Body of pancreas (tissue), 4 donors: Measurements from ENCODE around the gene SLFN12L. TPM values are rescaled to one million over a fixed set of nuclear protein-coding genes. Genes with fewer than 3 reads are reported as not detected.

Experiments
- ATAC-seq: fragments of 150-250 bp; one replicate; pipeline ENCODE4 v1.9.1; 2016
- DNase-seq, 4 donors: peaks; one replicate each; pipeline ENCODE4 v3.0.0-alpha.2; 2019
- H3K27ac ChIP-seq, 4 donors: fragments of 200-600 bp; sonication (generic); 1 replicate in 3 of 4; 2 replicates in 1 of 4; pipeline versions ENCODE4 v1.5.1 to v1.6.1; 2016 to 2019; ENCODE audit warnings: mild to moderate bottlenecking in 1 of 4, mixed read lengths in 1 of 4, moderate library complexity in 1 of 4
- H3K27me3 ChIP-seq, 2 donors: fragments of 200-600 bp; sonication (generic); one replicate each; pipeline ENCODE4 v1.6.0; 2016; ENCODE audit warnings: mild to moderate bottlenecking in 1 of 2
- H3K36me3 ChIP-seq, 2 donors: fragments of 200-600 bp; sonication (generic); replicated peaks in 1 of 2; 2 replicates each; pipeline ENCODE4 v1.5.1; 2016; ENCODE audit warnings: low read depth in 2 of 2; ENCODE audit not compliant: insufficient read depth in 1 of 2
- H3K4me1 ChIP-seq: fragments of 200-600 bp; sonication (generic); one replicate; pipeline ENCODE4 v1.6.0; 2016
- H3K4me3 ChIP-seq, 2 donors: fragments of 200-600 bp; sonication (generic); 1 replicate in 1 of 2; 2 replicates in 1 of 2; pipeline ENCODE4 v1.5.1; 2016 to 2019
- H3K9me3 ChIP-seq, 3 donors: fragments of 200-600 bp; sonication (generic); 1 replicate in 2 of 3; 2 replicates in 1 of 3; pipeline ENCODE4 v1.5.1; 2016
- CTCF ChIP-seq, 7 experiments: fragments of 450-650 bp in 4 of 7; fragments of 200-600 bp in 3 of 7; sonication (generic) in 3 of 7; IDR thresholded peaks; one replicate each; pipeline ENCODE4 v1.5.1; 2016 to 2019; ENCODE audit warnings: antibody characterized with exemption in 7 of 7
- POLR2A ChIP-seq, 3 donors: fragments of 450-650 bp; IDR thresholded peaks; one replicate each; pipeline ENCODE4 v1.6.1; 2016; ENCODE audit warnings: antibody characterized with exemption in 3 of 3, mild to moderate bottlenecking in 2 of 3
- WGBS, 2 donors: methylation state at CpG; one replicate each; pipeline ENCODE4 v1.1.5; 2017; 5-methylcytosine and 5-hydroxymethylcytosine counted together
- intact Hi-C: fragments of 100-400 bp; cut with DNase I; formaldehyde crosslinking; loops from one replicate; pipeline ENCODE4 v1.15.1; 2023
- total RNA-seq, 2 donors: library from RNA; depleted of rRNA; stranded (reverse); fragments of >200 nt; gene quantifications; one replicate each; pipeline ENCODE4 v1.1.0, GENCODE V29; 2016

Gene SLFN12L
- total RNA-seq, 2 donors from 2014 or later = 0.78 to 1.6 TPM

GRCh38 chr17:35453171-35453570 is 84.3 kb downstream of the SLFN12L start:
- intact Hi-C loops = no loop called here
- no peaks in the 10 kb centered on the region for H3K36me3 ChIP-seq
- peaks cover 16% of the 10 kb centered on the region for H3K4me1 ChIP-seq
- H3K27ac ChIP-seq = no peak overlapping the region
- H3K9me3 ChIP-seq = no peaks in the 10 kb centered on the region
- 13 to 40% methylated on average over 1 of the region's 1 CpG for WGBS, 2 donors
- H3K27me3 ChIP-seq = peaks cover 0 to 5% of the 10 kb centered on the region in 2 donors
- H3K4me3 ChIP-seq = no peak overlapping the region
- DNase-seq (no peak), ATAC-seq (no peak)
- TF ChIP-seq CTCF (IDR thresholded peaks at IDR 0.05) = no peak
- TF ChIP-seq POLR2A (IDR thresholded peaks at IDR 0.05) = no peak

DNA sequence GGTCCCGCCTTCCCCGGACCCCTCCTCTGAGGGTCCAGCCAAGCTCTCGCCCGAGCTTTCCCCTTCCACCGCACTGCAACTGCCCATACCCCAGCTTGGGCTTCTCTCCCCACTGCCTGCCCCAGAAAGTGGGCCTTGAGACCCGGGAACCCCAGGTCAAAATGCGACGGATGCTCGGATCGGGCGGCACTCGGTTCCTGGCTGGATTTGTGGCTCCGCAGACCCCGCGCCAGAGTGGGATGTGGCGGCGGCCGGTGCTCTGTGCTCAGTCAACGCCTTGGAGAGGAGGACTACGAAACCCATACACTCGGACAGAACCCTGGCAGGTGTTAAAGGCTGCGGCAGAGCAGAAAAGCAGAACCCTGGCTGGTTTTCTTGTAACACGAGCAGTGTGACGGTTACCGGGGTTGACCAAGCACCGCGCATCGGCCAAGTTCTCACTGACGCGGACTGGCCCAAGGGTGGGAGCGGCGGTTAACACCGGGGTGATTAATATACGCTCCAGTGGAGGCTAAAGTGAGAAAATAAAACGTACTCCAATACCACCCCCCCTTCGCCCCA is 88.0 kb downstream of the SLFN12L start:
- 8 to 13% methylated on average over 32 to 36 of the region's 36 CpGs for WGBS, 2 donors
- peak; percentile 16 for ATAC-seq
- peak in 2 of 4 donors; percentile 27 to 33 for DNase-seq
- no peak overlapping the region for H3K27ac ChIP-seq
- H3K9me3 ChIP-seq = no peaks in the 10 kb centered on the region
- intact Hi-C loops = no loop called here
- no peaks in the 10 kb centered on the region for H3K36me3 ChIP-seq
- peaks cover 0 to 5% of the 10 kb centered on the region in 2 donors for H3K27me3 ChIP-seq
- no peak overlapping the region for H3K4me3 ChIP-seq
- TF ChIP-seq POLR2A (IDR thresholded peaks at IDR 0.05) (no peak), CTCF (IDR thresholded peaks at IDR 0.05) (no peak)
- peaks cover 17% of the 10 kb centered on the region for H3K4me1 ChIP-seq

- Histone ChIP-seq H3K36me3 (no peaks in the 10 kb centered on the region), H3K27me3 (peaks cover 0 to 5% of the 10 kb centered on the region in 2 donors), H3K27ac (no peak overlapping the region), H3K9me3 (no peaks in the 10 kb centered on the region), H3K4me3 (no peak overlapping the region), H3K4me1 (peaks cover 17% of the 10 kb centered on the region)
- no peak for DNase-seq
- no peak for TF ChIP-seq POLR2A (IDR thresholded peaks at IDR 0.05)
- no peak for TF ChIP-seq CTCF (IDR thresholded peaks at IDR 0.05)
- no peak for ATAC-seq
- intact Hi-C loops = no loop called here
- 17 to 28% methylated on average over 9 to 16 of the region's 16 CpGs for WGBS, 2 donors
These were observed 88.6 kb downstream of the SLFN12L start for GRCh38 chr17:35448899-35449227.

GRCh38 chr17:35448214-35448898 is 89.1 kb downstream of the SLFN12L start, which contains the start of gene SLFN13:
Gene SLFN13, minus strand, starts transcription at chr17:35448766. Its CDS starts 3,086 bp downstream, at chr17:35445680.
- ATAC-seq (peak; percentile 91), DNase-seq (peak; percentile 66 to 83 (median 73))
- 2% methylated on average over 10 to 41 of the region's 44 CpGs for WGBS, 2 donors
- Histone ChIP-seq H3K27ac (peak within 1 kb of the TSS in 3 of 4 donors; percentile 50 to 63 (median 59)), H3K9me3 (no peaks in the 10 kb centered on the region), H3K27me3 (peaks cover 0 to 5% of the 10 kb centered on the region in 2 donors), H3K36me3 (no peaks in the 10 kb centered on the region), H3K4me1 (peaks cover 17% of the 10 kb centered on the region), H3K4me3 (peak within 1 kb of the TSS; percentile 32 to 36)
- TF ChIP-seq POLR2A (IDR thresholded peaks at IDR 0.05) (peak in 2 of 3 donors; percentile 25 to 27), CTCF (IDR thresholded peaks at IDR 0.05) (no peak)
- intact Hi-C loops = no loop called here
